ENCODE results near the gene ELOF1. TPM values are rescaled to one million over a fixed set of nuclear protein-coding genes. Genes with fewer than 3 reads are reported as not detected.
"Not testable (repeated sequence)": the region's sequence is repeated elsewhere in the genome, so short reads cannot be mapped to it uniquely, and the experiment has no call there.

ELOF1 gene
- total and polyA plus RNA-seq, 12 donors, result 24.9 to 91.0 (median 31.7) TPM

GRCh38 chr19:11574689-11575088, 15.7 kb upstream of the ELOF1 start:
- intact Hi-C loops (cut with DNase I), result no loop called here
- no peaks in the 10 kb centered on the region for H3K9me3 ChIP-seq
- peaks cover 0 to 32% (median 7%) of the 10 kb centered on the region in 9 donors for H3K4me1 ChIP-seq
- H3K4me3 ChIP-seq, result no peak overlapping the region
- WGBS, 2 donors, result 87 to 91% methylated on average over 9 of the region's 9 CpGs
- no peak for TF ChIP-seq CTCF (IDR thresholded peaks at IDR 0.05)
- no peak for ATAC-seq
- no peak overlapping the region for H3K27ac ChIP-seq
- no peak for DNase-seq
- peaks cover 0 to 20% (median 10%) of the 10 kb centered on the region in 7 donors for H3K27me3 ChIP-seq
- H3K36me3 ChIP-seq, result no peaks in the 10 kb centered on the region

DNA sequence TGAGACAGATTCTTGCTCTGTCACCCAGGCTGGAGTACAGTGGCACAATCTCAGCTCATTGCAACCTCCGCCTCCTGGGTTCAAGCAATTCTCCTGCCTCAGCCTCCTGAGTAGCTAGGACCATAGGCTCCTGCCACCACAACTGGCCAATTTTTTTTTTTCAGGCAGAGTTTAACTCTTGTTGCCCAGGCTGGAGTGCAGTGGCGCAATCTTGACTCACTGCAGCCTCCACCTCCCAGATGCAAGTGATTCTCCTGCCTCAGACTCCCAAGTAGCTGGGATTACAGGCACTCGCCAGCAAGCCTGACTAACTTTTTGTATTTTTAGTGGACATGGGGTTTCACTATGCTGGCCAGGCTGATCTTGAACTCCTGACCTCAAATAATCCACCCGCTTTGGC, 14.7 kb upstream of the ELOF1 start:
- H3K4me3 ChIP-seq; DNase-seq; H3K27ac ChIP-seq; ATAC-seq; intact Hi-C loops (cut with DNase I); H3K9me3 ChIP-seq; H3K36me3 ChIP-seq: not testable (repeated sequence)
- 91 to 92% methylated on average over 4 of the region's 4 CpGs for WGBS, 2 donors
- Histone ChIP-seq H3K27me3 (peaks cover 0 to 11% (median 5%) of the 10 kb centered on the region in 7 donors), H3K4me1 (peaks cover 0 to 24% (median 5%) of the 10 kb centered on the region in 9 donors)

DNA sequence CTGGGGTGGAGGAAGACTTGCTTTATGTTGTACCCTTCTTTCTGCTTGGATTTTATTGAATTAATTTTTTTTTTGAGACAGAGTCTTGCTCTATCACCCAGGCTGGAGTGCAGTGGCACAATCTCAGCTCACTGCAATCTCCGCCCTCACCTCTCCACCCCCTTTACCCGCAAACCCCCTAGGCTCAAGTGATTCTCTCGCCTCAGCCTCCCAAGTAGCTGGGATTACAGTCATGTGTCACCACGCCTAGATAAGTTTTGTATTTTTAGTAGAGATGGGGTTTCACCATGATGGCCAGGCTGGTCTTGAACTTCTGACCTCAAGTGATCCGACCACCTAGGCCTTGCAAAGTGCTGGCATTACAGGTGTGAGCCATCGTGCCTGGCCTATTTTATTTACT, 14.3 kb upstream of the ELOF1 start:
- H3K4me1 ChIP-seq, result peaks cover 0 to 26% (median 1%) of the 10 kb centered on the region in 9 donors
- H3K27ac ChIP-seq; H3K27me3 ChIP-seq; H3K9me3 ChIP-seq; DNase-seq; H3K4me3 ChIP-seq; ATAC-seq; H3K36me3 ChIP-seq; intact Hi-C loops (cut with DNase I): not testable (repeated sequence)
- WGBS, 2 donors, result 68 to 84% methylated on average over 6 of the region's 6 CpGs

DNA sequence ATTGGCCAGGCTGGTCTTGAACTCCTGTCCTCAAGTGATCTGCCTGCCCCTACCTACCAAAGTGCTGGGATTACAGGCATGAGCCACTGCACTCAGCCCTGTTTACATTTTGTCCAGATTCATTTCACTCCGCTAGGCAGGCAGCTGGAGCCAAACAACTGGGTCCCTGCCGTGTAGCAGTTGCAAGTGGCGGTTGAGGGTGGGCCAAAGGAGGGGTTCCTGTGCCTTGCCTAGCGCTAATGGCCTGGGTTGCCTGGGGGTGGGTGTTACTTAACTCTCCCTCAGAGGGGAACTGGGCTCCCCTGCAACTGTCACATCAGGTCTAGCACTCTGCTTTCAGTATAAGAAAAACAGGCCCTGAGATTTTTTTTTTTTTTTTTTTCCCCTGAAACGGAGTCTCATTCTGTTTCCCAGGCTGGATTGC, 11.0 kb upstream of the ELOF1 start:
- Histone ChIP-seq H3K27me3 (no peaks in the 10 kb centered on the region), H3K4me1 (peaks cover 0 to 10% (median 0%) of the 10 kb centered on the region in 9 donors), H3K9me3 (no peaks in the 10 kb centered on the region), H3K27ac (no peak overlapping the region), H3K4me3 (no peak overlapping the region), H3K36me3 (no peaks in the 10 kb centered on the region)
- ATAC-seq (no peak), DNase-seq (no peak)
- WGBS, 2 donors, result 71 to 77% methylated on average over 5 of the region's 5 CpGs
- TF ChIP-seq CTCF (IDR thresholded peaks at IDR 0.05), result no peak
- intact Hi-C loops (cut with DNase I), result no loop called here

DNA sequence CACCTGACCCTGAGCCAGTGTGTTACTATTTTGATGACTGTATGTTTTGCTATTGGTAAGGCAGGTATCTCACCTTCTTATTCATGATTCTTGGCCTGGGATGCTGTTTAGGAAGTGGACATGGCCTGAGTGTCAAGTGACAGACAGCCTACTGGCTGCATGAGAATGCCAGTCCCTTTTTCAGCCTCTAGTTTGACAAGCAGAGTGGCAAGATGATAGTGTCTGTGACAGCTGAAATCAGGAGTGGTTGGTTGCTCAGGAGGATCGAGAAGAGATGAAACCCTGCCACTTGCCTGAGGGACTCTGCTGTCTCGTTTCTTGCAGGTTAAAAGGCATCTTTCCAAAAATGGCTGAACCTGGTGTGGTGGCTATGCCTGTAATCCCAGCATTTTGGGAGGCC, 7.1 kb upstream of the ELOF1 start:
- no peak for ATAC-seq
- no peaks in the 10 kb centered on the region for H3K27me3 ChIP-seq
- no peak for DNase-seq
- H3K27ac ChIP-seq, result no peak overlapping the region
- peaks cover 0 to 10% (median 0%) of the 10 kb centered on the region in 9 donors for H3K4me1 ChIP-seq
- H3K36me3 ChIP-seq, result peaks cover 0 to 2% (median 0%) of the 10 kb centered on the region in 9 donors
- 84 to 89% methylated on average over 2 of the region's 2 CpGs for WGBS, 2 donors
- no peak overlapping the region for H3K4me3 ChIP-seq
- TF ChIP-seq CTCF (IDR thresholded peaks at IDR 0.05), result no peak
- intact Hi-C loops (cut with DNase I), result no loop called here
- H3K9me3 ChIP-seq, result no peaks in the 10 kb centered on the region

DNA sequence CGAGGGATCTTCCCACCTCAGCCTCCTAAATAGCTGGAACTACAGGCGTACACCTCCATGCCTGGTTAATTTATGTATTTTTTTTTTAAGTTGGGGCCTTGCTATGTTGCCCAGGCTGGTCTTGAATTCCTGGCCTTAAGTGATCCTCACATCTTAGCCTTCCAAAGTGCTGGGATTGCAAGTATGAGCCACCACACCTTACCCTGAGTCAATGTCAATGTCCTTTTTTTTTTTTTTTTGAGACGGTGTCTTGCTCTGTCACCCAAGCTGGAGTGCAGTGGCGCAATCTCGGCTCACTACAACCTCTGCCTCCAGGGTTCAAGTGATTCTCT, 6.6 kb upstream of the ELOF1 start:
- H3K27ac ChIP-seq; DNase-seq; ATAC-seq; H3K36me3 ChIP-seq; H3K27me3 ChIP-seq; intact Hi-C loops (cut with DNase I); H3K4me3 ChIP-seq; H3K9me3 ChIP-seq: not testable (repeated sequence)
- 83 to 94% methylated on average over 5 of the region's 5 CpGs for WGBS, 2 donors
- peaks cover 0 to 15% (median 2%) of the 10 kb centered on the region in 9 donors for H3K4me1 ChIP-seq

GRCh38 chr19:11564082-11564807, 5.2 kb upstream of the ELOF1 start:
- H3K9me3 ChIP-seq; H3K27me3 ChIP-seq; H3K4me3 ChIP-seq; H3K27ac ChIP-seq; H3K36me3 ChIP-seq; DNase-seq; ATAC-seq; intact Hi-C loops (cut with DNase I): not testable (repeated sequence)
- peaks cover 4 to 29% (median 13%) of the 10 kb centered on the region in 9 donors for H3K4me1 ChIP-seq
- 94 to 96% methylated on average over 6 of the region's 6 CpGs for WGBS, 2 donors
